Panc1 (cell line): Measurements from ENCODE around the gene NME2. TPM values are rescaled to one million over a fixed set of nuclear protein-coding genes. Genes with fewer than 3 reads are reported as not detected.

Experiments used
- ATAC-seq: fragments of 200-7000 bp; cut with Tn5 transposase; 2 replicates; pipeline ENCODE4 v1.9.1; 2020; ENCODE audit warnings: mild to moderate bottlenecking, moderate library complexity
- BruUV-seq: library from RNA; stranded (reverse); fragments of 400-500 nt; replicated peaks from 2 replicates; lab custom pipeline; 2021; lab: Mats Ljungman, UMichigan
- CTCF ChIA-PET: fragments of 300-600 bp; sonication (Branson Sonifier 250); formaldehyde crosslinking; loops from one replicate; lab custom pipeline; 2022; ENCODE audit warnings: antibody characterized with exemption; lab: Charles Lee
- POLR2A ChIA-PET: fragments of 300-600 bp; sonication (Branson Sonifier 250); formaldehyde crosslinking; loops from one replicate; lab custom pipeline; 2022; ENCODE audit warnings: antibody characterized with exemption; lab: Charles Lee
- DNase-seq: peaks from one replicate; pipeline ENCODE4 v3.0.0-alpha.2; 2010; ENCODE audit warnings: low read depth, low spot score
- H3K27ac ChIP-seq: 2 replicates; pipeline ENCODE4 v1.5.1; 2011; ENCODE audit warnings: mild to moderate bottlenecking, low read length, inconsistent platforms
- H3K27me3 ChIP-seq: fragments of 200-500 bp; sonication (Bioruptor generic); 2 replicates; pipeline ENCODE4 v1.6.0; 2014; ENCODE audit warnings: low read length, inconsistent platforms; ENCODE audit not compliant: control insufficient read depth, insufficient read depth
- H3K36me3 ChIP-seq: fragments of 200-500 bp; sonication (Bioruptor generic); 2 replicates; pipeline ENCODE4 v1.5.1; 2014; ENCODE audit warnings: inconsistent platforms, mild to moderate bottlenecking, low read length, moderate library complexity; ENCODE audit not compliant: control insufficient read depth, insufficient read depth
- H3K4me1 ChIP-seq: 2 replicates; pipeline ENCODE4 v1.5.1; 2011; ENCODE audit warnings: inconsistent platforms, mild to moderate bottlenecking, low read length, moderate library complexity; ENCODE audit not compliant: control insufficient read depth, insufficient read depth
- H3K4me3 ChIP-seq, 2 experiments: 2 replicates each; pipeline ENCODE4 v1.5.1; 2011 to 2012; ENCODE audit warnings: low read depth in 2 of 2, low read length in 2 of 2, mild to moderate bottlenecking in 2 of 2, inconsistent platforms in 1 of 2, moderate library complexity in 1 of 2
- H3K9me3 ChIP-seq: fragments of 200-500 bp; sonication (Bioruptor generic); 2 replicates; pipeline ENCODE4 v1.5.1; 2014; ENCODE audit warnings: low read depth, mild to moderate bottlenecking, inconsistent platforms, low read length, moderate library complexity; ENCODE audit not compliant: control insufficient read depth, insufficient read depth
- CTCF ChIP-seq: fragments of 450-650 bp; IDR thresholded peaks from 2 replicates; pipeline ENCODE4 v1.5.1; 2017; ENCODE audit warnings: mild to moderate bottlenecking
- POLR2AphosphoS5 ChIP-seq: IDR thresholded peaks from 2 replicates; pipeline ENCODE4 v1.6.1; 2012; ENCODE audit warnings: mild to moderate bottlenecking, low read depth, low read length, moderate library complexity
- REST ChIP-seq, 2 experiments: IDR thresholded peaks; 2 replicates each; pipeline ENCODE4 v1.6.1; 2011 to 2012; ENCODE audit warnings: low read depth in 2 of 2, control low read depth in 1 of 2, low read length in 1 of 2, mild to moderate bottlenecking in 1 of 2, moderate library complexity in 1 of 2; ENCODE audit not compliant: insufficient read depth in 1 of 2
- SIN3A ChIP-seq: IDR thresholded peaks from 2 replicates; pipeline ENCODE4 v1.6.1; 2012; ENCODE audit warnings: low read depth, mild to moderate bottlenecking, low read length, moderate library complexity, borderline replicate concordance; ENCODE audit not compliant: insufficient read depth
- TCF7L2 ChIP-seq: IDR thresholded peaks from 2 replicates; pipeline ENCODE4 v1.6.1; 2011; ENCODE audit warnings: mild to moderate bottlenecking, low read depth, low read length, inconsistent platforms
- in situ Hi-C: cut with HindIII; loops from 2 replicates; pipeline ENCODE4 v1.10.0; 2016; ENCODE audit warnings: low sequenced_read_pairs, low pct_unique_long_range_greater_than_20kb
- intact Hi-C: fragments of 100-400 bp; cut with micrococcal nuclease; formaldehyde crosslinking; loops from one replicate; pipeline ENCODE4 v1.10.0; 2022; ENCODE audit not compliant: unreplicated experiment
- total RNA-seq: library from RNA; stranded (reverse); gene quantifications from one replicate; pipeline ENCODE4 v1.2.1, GENCODE V29; 2021; ENCODE audit not compliant: unreplicated experiment

Gene NME2
- total RNA-seq, 1 experiment from 2014 or later: 1,280 TPM

- in situ Hi-C loops (no loop called here), intact Hi-C loops (no loop called here)
- no peaks in the 10 kb centered on the region for H3K9me3 ChIP-seq
- BruUV-seq: no TSS peak
- H3K27me3 ChIP-seq: no peaks in the 10 kb centered on the region
- no peak overlapping the region for H3K27ac ChIP-seq
- DNase-seq (no peak), ATAC-seq (no peak)
- POLR2A ChIA-PET: no interaction called here
- no peaks in the 10 kb centered on the region for H3K4me1 ChIP-seq
- CTCF ChIA-PET: no interaction called here
- H3K36me3 ChIP-seq: no peaks in the 10 kb centered on the region
- no peak overlapping the region for H3K4me3 ChIP-seq
- TF ChIP-seq TCF7L2 (no peak), POLR2AphosphoS5 (no peak)
These were observed 38.1 kb upstream of the NME2 start for GRCh38 chr17:51128076-51128475.

GRCh38 chr17:51132964-51133319 lies 33.3 kb upstream of the NME2 start:
- H3K9me3 ChIP-seq: no peaks in the 10 kb centered on the region
- BruUV-seq: no TSS peak
- in situ Hi-C loops (no loop called here), intact Hi-C loops (no loop called here)
- no peaks in the 10 kb centered on the region for H3K27me3 ChIP-seq
- TF ChIP-seq REST (IDR thresholded peaks at IDR 0.05; ENCODE audit: insufficient read depth in 1 of 2, low read depth in 2 of 2, low read length in 1 of 2) (no peak), TCF7L2 (no peak), POLR2AphosphoS5 (no peak), CTCF (no peak), SIN3A (no peak)
- no peaks in the 10 kb centered on the region; the same call in 1 of the 2 replicates for H3K4me1 ChIP-seq
- CTCF ChIA-PET: no interaction called here
- H3K27ac ChIP-seq: no peak overlapping the region
- POLR2A ChIA-PET: no interaction called here
- H3K36me3 ChIP-seq: no peaks in the 10 kb centered on the region
- DNase-seq (no peak), ATAC-seq (peak; percentile 74)
- H3K4me3 ChIP-seq: no peak overlapping the region

GRCh38 chr17:51133365-51133764 lies 32.8 kb upstream of the NME2 start:
- Histone ChIP-seq H3K4me1 (no peaks in the 10 kb centered on the region; the same call in 1 of the 2 replicates), H3K36me3 (no peaks in the 10 kb centered on the region), H3K27me3 (no peaks in the 10 kb centered on the region), H3K9me3 (no peaks in the 10 kb centered on the region), H3K4me3 (no peak overlapping the region), H3K27ac (no peak overlapping the region)
- no peak; the same call in 1 of the 2 replicates for ATAC-seq
- in situ Hi-C loops: no loop called here
- no TSS peak for BruUV-seq
- TF ChIP-seq REST (IDR thresholded peaks at IDR 0.05; ENCODE audit: insufficient read depth in 1 of 2, low read depth in 2 of 2, low read length in 1 of 2): no peak
- TF ChIP-seq TCF7L2: no peak
- no peak for TF ChIP-seq POLR2AphosphoS5
- TF ChIP-seq SIN3A: no peak
- TF ChIP-seq CTCF: no peak
- POLR2A ChIA-PET: no interaction called here
- intact Hi-C loops: no loop called here
- no peak for DNase-seq
- CTCF ChIA-PET: no interaction called here
